Omental fat pad (tissue), 4 donors: Measurements from ENCODE around the gene GOLGA6L7. TPM values are rescaled to one million over a fixed set of nuclear protein-coding genes. Genes with fewer than 3 reads are reported as not detected.

Experiments
- total RNA-seq, 4 donors: library from RNA; depleted of rRNA; stranded (reverse); fragments of >200 nt; gene quantifications; one replicate each; pipeline ENCODE4 v1.1.0, GENCODE V29; 2016

The GOLGA6L7 gene
- total RNA-seq, 4 donors from 2014 or later = not detected

Other genes with a start within 250 kb of the GOLGA6L7 start
- gene GOLGA8M, start 136.2 kb downstream of the GOLGA6L7 start, total RNA-seq = 1 to 10 TPM; 3.8 to 8.5 (median 5.4) TPM
- gene APBA2, start 37.3 kb upstream of the GOLGA6L7 start, total RNA-seq = 1 to 10 TPM in 3 of 4 donors, under 1 TPM in 1; 0.93 to 4.3 (median 2.6) TPM